DOHH2 (cell line): Measurements from ENCODE around the gene SLAMF7.

Experiments
- H3F3A ChIP-seq: fragments of 200-600 bp; sonication (generic), shearing (Covaris generic); 2 replicates; pipeline ENCODE4 v1.6.0; 2016; ENCODE audit warnings: antibody characterized with exemption, mild to moderate bottlenecking; ENCODE audit not compliant: control insufficient read depth, insufficient read depth
- H3K27ac ChIP-seq: fragments of 200-600 bp; sonication (generic); 2 replicates; pipeline ENCODE4 v1.5.1; 2014; ENCODE audit warnings: low read depth, mild to moderate bottlenecking, low read length, moderate library complexity
- H3K27me3 ChIP-seq: fragments of 200-600 bp; sonication (generic); 2 replicates; pipeline ENCODE4 v1.6.1; 2014; ENCODE audit warnings: mild to moderate bottlenecking, low read length, mixed read lengths; ENCODE audit not compliant: control insufficient read depth
- H3K36me3 ChIP-seq: fragments of 200-600 bp; sonication (generic); 2 replicates; pipeline ENCODE4 v1.6.1; 2014; ENCODE audit warnings: mild to moderate bottlenecking, low read length, moderate library complexity, mixed read lengths; ENCODE audit not compliant: control insufficient read depth
- H3K4me1 ChIP-seq: fragments of 200-600 bp; sonication (generic); 2 replicates; pipeline ENCODE4 v1.6.1; 2014; ENCODE audit warnings: mild to moderate bottlenecking, low read length, mixed read lengths; ENCODE audit not compliant: control insufficient read depth
- H3K4me2 ChIP-seq: fragments of 200-600 bp; sonication (generic); 2 replicates; pipeline ENCODE4 v1.6.0; 2014; ENCODE audit warnings: mild to moderate bottlenecking, low read length, moderate library complexity
- H3K4me3 ChIP-seq: fragments of 200-600 bp; sonication (generic); 2 replicates; pipeline ENCODE4 v1.5.1; 2014; ENCODE audit warnings: mild to moderate bottlenecking, low read length, mixed read lengths
- H3K79me2 ChIP-seq: fragments of 200-600 bp; sonication (generic); 2 replicates; pipeline ENCODE4 v1.6.1; 2014; ENCODE audit warnings: mild to moderate bottlenecking, low read length, mixed read lengths; ENCODE audit not compliant: control insufficient read depth
- H3K9me2 ChIP-seq: fragments of 200-600 bp; sonication (generic); replicated peaks from 2 replicates; pipeline ENCODE4 v1.6.1; 2014; ENCODE audit warnings: mild to moderate bottlenecking, low read length, mixed read lengths; ENCODE audit not compliant: control insufficient read depth
- H3K9me3 ChIP-seq: fragments of 200-600 bp; sonication (generic); 2 replicates; pipeline ENCODE4 v1.6.1; 2014; ENCODE audit warnings: antibody characterized with exemption, low read length, mixed read lengths; ENCODE audit not compliant: control insufficient read depth, insufficient read depth
- H4K20me1 ChIP-seq: fragments of 200-600 bp; sonication (generic); 2 replicates; pipeline ENCODE4 v1.6.0; 2014; ENCODE audit warnings: low read depth, mild to moderate bottlenecking, antibody characterized with exemption, low read length, moderate library complexity; ENCODE audit not compliant: control insufficient read depth, insufficient read depth
- CTCF ChIP-seq: fragments of 200-600 bp; sonication (generic); IDR thresholded peaks from one replicate; pipeline ENCODE4 v1.5.1; 2014; ENCODE audit warnings: antibody characterized with exemption, mild to moderate bottlenecking, low read depth, low read length; ENCODE audit not compliant: poor library complexity, severe bottlenecking
- EZH2phosphoT487 ChIP-seq: fragments of 200-600 bp; sonication (generic); IDR thresholded peaks from 2 replicates; pipeline ENCODE4 v1.6.1; 2017; ENCODE audit warnings: borderline replicate concordance, mild to moderate bottlenecking, antibody characterized with exemption, low read length, moderate library complexity, mixed read lengths

The SLAMF7 gene

GRCh38 chr1:160740133-160740688 is 1.2 kb downstream of the SLAMF7 start:
- Histone ChIP-seq H4K20me1 (no peaks in the 10 kb centered on the region), H3K27me3 (peaks cover 30% of the 10 kb centered on the region), H3K4me3 (no peak overlapping the region), H3K36me3 (no peaks in the 10 kb centered on the region), H3K4me1 (peaks cover 15% of the 10 kb centered on the region), H3K4me2 (no peak overlapping the region), H3K79me2 (no peaks in the 10 kb centered on the region), H3K9me3 (no peaks in the 10 kb centered on the region), H3F3A (0 out of 2 replicates have a peak, but pooled peaks cover 3% of the 10 kb centered on the region), H3K27ac (no peak overlapping the region), H3K9me2 (no peaks in the 10 kb centered on the region)
- TF ChIP-seq EZH2phosphoT487 = no peak

DNA sequence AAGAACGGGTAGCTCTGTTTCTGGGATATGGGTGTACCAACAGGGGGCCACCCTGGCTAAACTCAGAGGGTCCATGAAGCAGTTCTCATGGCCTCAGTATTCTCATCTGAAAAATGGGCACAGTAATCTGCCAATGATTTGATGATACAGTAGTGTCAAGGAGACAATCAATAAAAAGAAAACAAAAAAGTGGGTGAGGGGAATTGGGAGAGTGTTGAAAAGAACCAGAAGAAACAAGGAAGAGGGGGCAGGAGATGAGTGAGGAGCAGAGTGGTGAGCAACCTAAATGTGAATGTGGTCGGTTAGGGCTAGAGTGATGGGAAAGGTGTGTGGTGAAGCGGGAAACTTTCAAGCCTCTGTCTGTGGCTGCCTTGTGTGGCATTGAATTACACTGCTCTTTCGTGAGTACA is 2.0 kb downstream of the SLAMF7 start:
- H3K27me3 ChIP-seq = peaks cover 32% of the 10 kb centered on the region
- H3K36me3 ChIP-seq = no peaks in the 10 kb centered on the region
- no peak overlapping the region for H3K27ac ChIP-seq
- 0 out of 2 replicates have a peak, but pooled peaks cover 3% of the 10 kb centered on the region for H3F3A ChIP-seq
- H3K79me2 ChIP-seq = no peaks in the 10 kb centered on the region
- peaks cover 15% of the 10 kb centered on the region for H3K4me1 ChIP-seq
- no peak overlapping the region for H3K4me3 ChIP-seq
- H4K20me1 ChIP-seq = no peaks in the 10 kb centered on the region
- H3K9me2 ChIP-seq = no peaks in the 10 kb centered on the region
- H3K4me2 ChIP-seq = no peak overlapping the region
- TF ChIP-seq EZH2phosphoT487 = no peak
- no peak for TF ChIP-seq CTCF
- H3K9me3 ChIP-seq = no peaks in the 10 kb centered on the region

DNA sequence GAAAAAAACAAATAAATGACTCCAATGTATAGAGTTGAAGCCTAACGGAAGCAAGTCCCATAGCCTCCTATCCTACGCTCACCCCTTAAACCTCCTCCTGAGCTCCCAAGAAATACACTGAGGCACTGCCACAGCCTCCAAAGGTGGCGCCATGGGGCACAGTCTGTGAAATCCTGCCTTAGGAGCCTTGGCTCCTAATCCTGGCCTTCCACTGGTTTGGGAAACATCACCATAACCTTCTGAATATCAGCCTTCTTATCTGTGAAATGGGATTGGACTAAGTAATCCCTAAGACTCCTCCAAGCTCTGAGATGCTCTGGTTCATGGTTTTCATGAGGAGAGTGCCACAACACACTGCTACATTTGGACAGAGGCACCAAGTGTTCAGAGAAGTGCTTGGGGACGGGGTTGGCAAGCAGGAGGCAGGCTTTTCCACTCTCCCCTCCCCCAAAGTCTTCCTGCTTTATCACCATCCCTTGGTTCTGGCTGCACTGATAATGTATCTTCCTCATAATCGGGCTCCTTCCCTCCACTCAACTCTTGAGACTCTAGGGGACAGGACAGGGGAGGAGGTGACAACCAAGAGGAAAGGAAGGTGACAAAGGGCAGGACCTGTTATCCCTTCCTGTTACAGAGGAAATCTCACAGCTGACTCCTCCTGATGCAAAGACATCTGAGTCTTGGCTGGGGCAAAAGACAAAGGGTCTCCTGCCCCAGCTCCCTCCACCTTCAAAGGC is 2.7 kb downstream of the SLAMF7 start:
- H3K9me3 ChIP-seq = no peaks in the 10 kb centered on the region
- H3K36me3 ChIP-seq = no peaks in the 10 kb centered on the region
- 0 out of 2 replicates have a peak, but pooled peaks cover 3% of the 10 kb centered on the region for H3F3A ChIP-seq
- H3K4me3 ChIP-seq = no peak overlapping the region
- no peak overlapping the region for H3K27ac ChIP-seq
- peaks cover 15% of the 10 kb centered on the region for H3K4me1 ChIP-seq
- peaks cover 38% of the 10 kb centered on the region for H3K27me3 ChIP-seq
- no peak for TF ChIP-seq CTCF
- TF ChIP-seq EZH2phosphoT487 = no peak
- H4K20me1 ChIP-seq = no peaks in the 10 kb centered on the region
- H3K9me2 ChIP-seq = no peaks in the 10 kb centered on the region
- no peak overlapping the region for H3K4me2 ChIP-seq
- no peaks in the 10 kb centered on the region for H3K79me2 ChIP-seq
